Right lobe of liver (tissue), 6 donors: Measurements from ENCODE around the gene DCDC2. TPM values are rescaled to one million over a fixed set of nuclear protein-coding genes. Genes with fewer than 3 reads are reported as not detected.

ENCODE experiments used
- ATAC-seq, 4 donors: fragments of 200-7000 bp; cut with Tn5 transposase; one replicate each; pipeline ENCODE4 v1.9.1; 2020; ENCODE audit warnings: mild to moderate bottlenecking in 4 of 4, moderate library complexity in 4 of 4
- DNase-seq, 3 donors: peaks; one replicate each; pipeline ENCODE4 v3.0.0-alpha.2; 2020
- H3K27ac ChIP-seq, 3 donors: fragments of 200-600 bp; one replicate each; pipeline ENCODE4 v1.8.0; 2022
- H3K27me3 ChIP-seq, 2 donors: fragments of 200-600 bp; one replicate each; pipeline ENCODE4 v1.8.0; 2022
- H3K36me3 ChIP-seq, 4 donors: fragments of 200-600 bp; sonication (generic) in 1 of 4; one replicate each; pipeline versions ENCODE4 v1.5.1 to v1.8.0; 2017 to 2022; ENCODE audit warnings: control low read depth in 1 of 4
- H3K4me1 ChIP-seq, 4 donors: fragments of 200-600 bp; sonication (generic) in 1 of 4; one replicate each; pipeline versions ENCODE4 v1.5.1 to v1.8.0; 2017 to 2022; ENCODE audit warnings: control low read depth in 1 of 4
- H3K4me3 ChIP-seq, 3 donors: fragments of 200-600 bp; one replicate each; pipeline ENCODE4 v1.8.0; 2022
- H3K9me3 ChIP-seq, 4 donors: fragments of 200-600 bp; sonication (generic) in 1 of 4; one replicate each; pipeline versions ENCODE4 v1.5.1 to v1.8.0; 2017 to 2022; ENCODE audit warnings: control low read depth in 1 of 4
- CTCF ChIP-seq, 4 donors: fragments of 200-600 bp in 3 of 4; fragments of 450-650 bp in 1 of 4; IDR thresholded peaks; one replicate each; pipeline versions ENCODE4 v1.5.1 to v1.8.0; 2016 to 2022; ENCODE audit warnings: antibody characterized with exemption in 4 of 4, mild to moderate bottlenecking in 2 of 4
- POLR2A ChIP-seq: fragments of 450-650 bp; IDR thresholded peaks from one replicate; pipeline ENCODE4 v1.6.1; 2017; ENCODE audit warnings: antibody characterized with exemption, mild to moderate bottlenecking
- WGBS: methylation state at CpG from one replicate; pipeline ENCODE4 v1.1.6; 2018; ENCODE audit warnings: low coverage, low lambda C conversion rate; ENCODE audit not compliant: insufficient coverage; ENCODE audit errors: missing lambda C conversion rate; 5-methylcytosine and 5-hydroxymethylcytosine counted together
- intact Hi-C, 2 donors: fragments of 100-400 bp; cut with DNase I; formaldehyde crosslinking; loops; one replicate each; pipeline versions ENCODE4 v1.11.2 to v1.14.1; 2022
- total RNA-seq, 6 experiments: library from RNA; depleted of rRNA in 2 of 6; stranded (reverse); fragments of >200 nt in 2 of 6; fragmentation: NEBNext Ultra II Directional in 3 of 6; extraction: Animal tissue kit (Norgen Biotek cat#: 25700) in 3 of 6; gene quantifications; one replicate each; pipeline versions ENCODE4 v1.1.0 to v1.2.4, GENCODE V29; 2016 to 2023
- donor health status: DM: no; HTN: yes; CAD: no.
- donor health status: DM: no; HTN: no; CAD: no.
- donor health status: DM: no; HTN: no; CAD: no.
- donor health status: DM: no; HTN: yes; CAD: no.
- donor health status: DM: no; HTN: yes; CAD: no.

The DCDC2 gene
- total RNA-seq, 6 experiments from 2014 or later = 0.68 to 3.8 (median 0.92) TPM

- DNase-seq (no peak), ATAC-seq (no peak)
- no peaks in the 10 kb centered on the region for H3K4me1 ChIP-seq
- H3K27ac ChIP-seq = no peak overlapping the region
- TF ChIP-seq CTCF (IDR thresholded peaks at IDR 0.05) (no peak), POLR2A (no peak)
- no peaks in the 10 kb centered on the region for H3K27me3 ChIP-seq
- H3K36me3 ChIP-seq = no peaks in the 10 kb centered on the region
- WGBS = 50% methylated on average over 1 of the region's 1 CpG
- intact Hi-C loops = no loop called here
- no peak overlapping the region for H3K4me3 ChIP-seq
- no peaks in the 10 kb centered on the region for H3K9me3 ChIP-seq
Observed at GRCh38 chr6:24197892-24198291, 160.0 kb downstream of the DCDC2 start.

GRCh38 chr6:24195836-24196597 lies 161.8 kb downstream of the DCDC2 start:
- H3K27ac ChIP-seq = no peak overlapping the region
- intact Hi-C loops = no loop called here
- ATAC-seq = no peak
- no peaks in the 10 kb centered on the region for H3K36me3 ChIP-seq
- H3K4me1 ChIP-seq = no peaks in the 10 kb centered on the region
- DNase-seq = no peak
- H3K9me3 ChIP-seq = no peaks in the 10 kb centered on the region
- no peak overlapping the region for H3K4me3 ChIP-seq
- 50% methylated on average over 1 of the region's 3 CpGs for WGBS
- TF ChIP-seq POLR2A (no peak), CTCF (IDR thresholded peaks at IDR 0.05) (no peak)
- no peaks in the 10 kb centered on the region for H3K27me3 ChIP-seq

- no peak overlapping the region for H3K27ac ChIP-seq
- H3K36me3 ChIP-seq = no peaks in the 10 kb centered on the region
- no peak for TF ChIP-seq CTCF (IDR thresholded peaks at IDR 0.05)
- TF ChIP-seq POLR2A = no peak
- intact Hi-C loops = no loop called here
- no peak for ATAC-seq
- no peak overlapping the region for H3K4me3 ChIP-seq
- DNase-seq = no peak
- no peaks in the 10 kb centered on the region for H3K9me3 ChIP-seq
- H3K27me3 ChIP-seq = no peaks in the 10 kb centered on the region
- WGBS = 100% methylated on average over 1 of the region's 2 CpGs
- no peaks in the 10 kb centered on the region for H3K4me1 ChIP-seq
Observed at GRCh38 chr6:24194978-24195700, 162.7 kb downstream of the DCDC2 start.

GRCh38 chr6:24193364-24193763 lies 164.5 kb downstream of the DCDC2 start:
- Histone ChIP-seq H3K9me3 (no peaks in the 10 kb centered on the region), H3K4me3 (no peak overlapping the region), H3K27me3 (no peaks in the 10 kb centered on the region), H3K36me3 (no peaks in the 10 kb centered on the region), H3K4me1 (no peaks in the 10 kb centered on the region), H3K27ac (no peak overlapping the region)
- DNase-seq = no peak
- ATAC-seq = peak in 1 of 4 donors; percentile 64
- TF ChIP-seq CTCF (IDR thresholded peaks at IDR 0.05) (no peak), POLR2A (no peak)
- intact Hi-C loops = no loop called here
